Smooth muscle cell (in vitro differentiated cells): ENCODE measurements around the gene GRB10. TPM values are rescaled to one million over a fixed set of nuclear protein-coding genes. Genes with fewer than 3 reads are reported as not detected.

ENCODE experiments used
- DNase-seq: peaks from one replicate; lab custom pipeline; 2025; ENCODE audit not compliant: unreplicated experiment; lab: John Stamatoyannopoulos, UW
- H2AFZ ChIP-seq: fragments of 200-600 bp; sonication (generic); 2 replicates; pipeline ENCODE4 v1.6.0; 2016; ENCODE audit warnings: antibody characterized with exemption, low read depth, mild to moderate bottlenecking
- H3F3A ChIP-seq: fragments of 200-600 bp; sonication (generic); 2 replicates; pipeline ENCODE4 v1.6.0; 2017; ENCODE audit warnings: antibody characterized with exemption, low read depth
- H3K27ac ChIP-seq: fragments of 200-600 bp; sonication (generic); 2 replicates; pipeline ENCODE4 v1.5.1; 2016; ENCODE audit warnings: low read depth, mild to moderate bottlenecking
- H3K27me3 ChIP-seq: fragments of 200-600 bp; sonication (generic); 2 replicates; pipeline ENCODE4 v1.6.1; 2016; ENCODE audit warnings: low read depth, mild to moderate bottlenecking
- H3K36me3 ChIP-seq: fragments of 200-600 bp; sonication (generic); 2 replicates; pipeline ENCODE4 v1.5.1; 2016; ENCODE audit warnings: low read depth
- H3K4me1 ChIP-seq: fragments of 200-600 bp; sonication (generic); 2 replicates; pipeline ENCODE4 v1.5.1; 2016; ENCODE audit warnings: low read depth
- H3K4me2 ChIP-seq: fragments of 200-600 bp; sonication (generic); 2 replicates; pipeline ENCODE4 v1.6.0; 2016; ENCODE audit warnings: mild to moderate bottlenecking
- H3K4me3 ChIP-seq: fragments of 200-600 bp; sonication (generic); 2 replicates; pipeline ENCODE4 v1.5.1; 2016; ENCODE audit warnings: mild to moderate bottlenecking
- H3K79me2 ChIP-seq: fragments of 200-600 bp; sonication (generic); 2 replicates; pipeline ENCODE4 v1.6.0; 2016; ENCODE audit warnings: low read depth, mild to moderate bottlenecking
- H3K9ac ChIP-seq: fragments of 200-600 bp; sonication (generic); 2 replicates; pipeline ENCODE4 v1.6.0; 2016; ENCODE audit warnings: low read depth
- H3K9me3 ChIP-seq: fragments of 200-600 bp; sonication (generic); replicated peaks from 2 replicates; pipeline ENCODE4 v1.5.1; 2016; ENCODE audit warnings: low read depth
- H4K20me1 ChIP-seq: fragments of 200-600 bp; sonication (generic); 2 replicates; pipeline ENCODE4 v1.6.0; 2016; ENCODE audit warnings: low read depth
- CTCF ChIP-seq: fragments of 200-600 bp; sonication (generic); IDR thresholded peaks from 2 replicates; pipeline ENCODE4 v1.5.1; 2017; ENCODE audit warnings: borderline replicate concordance, mild to moderate bottlenecking, antibody characterized with exemption; ENCODE audit not compliant: insufficient read depth, poor library complexity, severe bottlenecking
- WGBS: methylation state at CpG from one replicate; pipeline ENCODE4 v1.1.7; 2016; ENCODE audit warnings: low lambda C conversion rate; 5-methylcytosine and 5-hydroxymethylcytosine counted together
- polyA plus RNA-seq: library from polyadenylated mRNA; unstranded; fragments of >200 nt; fragmentation: Nextera tagmentation; extraction: Ambion mirVana; gene quantifications from 2 replicates; pipeline ENCODE4 v1.2.1, GENCODE V29; 2016
- total RNA-seq: library from RNA; depleted of rRNA; stranded (reverse); fragments of >200 nt; gene quantifications from 2 replicates; pipeline ENCODE4 v1.2.3, GENCODE V29; 2014

The GRB10 gene
- total and polyA plus RNA-seq, 2 experiments from 2014 or later: 18.0 to 20.1 TPM

GRCh38 chr7:50799873-50800272 is 17.2 kb upstream of the GRB10 start:
- Histone ChIP-seq H3K79me2 (no peaks in the 10 kb centered on the region), H3K36me3 (no peaks in the 10 kb centered on the region), H3F3A (peaks cover 1% of the 10 kb centered on the region), H3K9me3 (no peaks in the 10 kb centered on the region), H3K4me3 (no peak overlapping the region), H4K20me1 (no peaks in the 10 kb centered on the region), H3K4me1 (no peaks in the 10 kb centered on the region), H3K9ac (no peak overlapping the region), H3K27ac (no peak overlapping the region), H3K4me2 (no peak overlapping the region), H3K27me3 (peaks cover 7% of the 10 kb centered on the region), H2AFZ (no peak overlapping the region)
- 85% methylated on average over 8 of the region's 8 CpGs for WGBS
- no peak for TF ChIP-seq CTCF
- DNase-seq: no peak

GRCh38 chr7:50798126-50798525 is 15.4 kb upstream of the GRB10 start:
- Histone ChIP-seq H4K20me1 (no peaks in the 10 kb centered on the region), H3K79me2 (no peaks in the 10 kb centered on the region), H3F3A (peaks cover 14% of the 10 kb centered on the region), H2AFZ (no peak overlapping the region), H3K4me1 (peaks cover 5% of the 10 kb centered on the region), H3K27ac (no peak overlapping the region), H3K4me2 (no peak overlapping the region), H3K27me3 (peaks cover 7% of the 10 kb centered on the region), H3K9me3 (no peaks in the 10 kb centered on the region), H3K9ac (no peak overlapping the region), H3K4me3 (no peak overlapping the region), H3K36me3 (no peaks in the 10 kb centered on the region)
- TF ChIP-seq CTCF: no peak
- no peak for DNase-seq
- 97% methylated on average over 2 of the region's 2 CpGs for WGBS

GRCh38 chr7:50795831-50796230 is 13.1 kb upstream of the GRB10 start:
- peaks cover 17% of the 10 kb centered on the region for H3K4me1 ChIP-seq
- H3K79me2 ChIP-seq: peaks cover 11% of the 10 kb centered on the region
- no peak for TF ChIP-seq CTCF
- H3K27me3 ChIP-seq: peaks cover 3% of the 10 kb centered on the region
- H2AFZ ChIP-seq: no peak overlapping the region
- no peak overlapping the region for H3K4me2 ChIP-seq
- DNase-seq: no peak
- peaks cover 18% of the 10 kb centered on the region for H3F3A ChIP-seq
- no peak overlapping the region for H3K27ac ChIP-seq
- H3K9me3 ChIP-seq: no peaks in the 10 kb centered on the region
- H3K36me3 ChIP-seq: no peaks in the 10 kb centered on the region
- no peak overlapping the region for H3K4me3 ChIP-seq
- no peak overlapping the region for H3K9ac ChIP-seq
- H4K20me1 ChIP-seq: peaks cover 10% of the 10 kb centered on the region
- 92% methylated on average over 5 of the region's 5 CpGs for WGBS

- Histone ChIP-seq H2AFZ (no peak overlapping the region), H3K27me3 (no peaks in the 10 kb centered on the region), H3K4me3 (no peak overlapping the region), H3K4me1 (peaks cover 23% of the 10 kb centered on the region), H3K79me2 (peaks cover 16% of the 10 kb centered on the region), H3K9ac (no peak overlapping the region), H3K9me3 (no peaks in the 10 kb centered on the region), H3K36me3 (no peaks in the 10 kb centered on the region), H3K4me2 (peak overlapping the region; percentile 9), H3K27ac (no peak overlapping the region), H3F3A (peaks cover 18% of the 10 kb centered on the region), H4K20me1 (peaks cover 16% of the 10 kb centered on the region)
- no peak for TF ChIP-seq CTCF
- DNase-seq: no peak
- 27% methylated on average over 2 of the region's 2 CpGs for WGBS
Observed at GRCh38 chr7:50795253-50795652, 12.6 kb upstream of the GRB10 start.
